ENCODE data around the gene VASN.

The VASN gene

GRCh38 chr16:4376893-4377572 is 5.4 kb downstream of the VASN start:
- no peak for TF ChIP-seq CTCF (IDR thresholded peaks at IDR 0.05; ENCODE audit: extremely low read depth, insufficient read depth, missing control alignments)
- DNase-seq (ENCODE audit: low spot score), result no peak
- in situ Hi-C loops (cut with MboI; ENCODE audit: low pct_unique_long_range_greater_than_20kb, low sequenced_read_pairs, unreplicated experiment), result no loop called here

GRCh38 chr16:4377573-4378154 is 6.0 kb downstream of the VASN start:
- DNase-seq (ENCODE audit: low spot score), result no peak
- in situ Hi-C loops (cut with MboI; ENCODE audit: low pct_unique_long_range_greater_than_20kb, low sequenced_read_pairs, unreplicated experiment), result no loop called here
- no peak for TF ChIP-seq CTCF (IDR thresholded peaks at IDR 0.05; ENCODE audit: extremely low read depth, insufficient read depth, missing control alignments)

- in situ Hi-C loops (cut with MboI; ENCODE audit: low pct_unique_long_range_greater_than_20kb, low sequenced_read_pairs, unreplicated experiment), result no loop called here
- TF ChIP-seq CTCF (IDR thresholded peaks at IDR 0.05; ENCODE audit: extremely low read depth, insufficient read depth, missing control alignments), result no peak
- no peak for DNase-seq (ENCODE audit: low spot score)
Observed at GRCh38 chr16:4378161-4378666, 6.6 kb downstream of the VASN start.

GRCh38 chr16:4378999-4379690 is 7.5 kb downstream of the VASN start:
- no peak for DNase-seq (ENCODE audit: low spot score)
- in situ Hi-C loops (cut with MboI; ENCODE audit: low pct_unique_long_range_greater_than_20kb, low sequenced_read_pairs, unreplicated experiment), result no loop called here
- no peak for TF ChIP-seq CTCF (IDR thresholded peaks at IDR 0.05; ENCODE audit: extremely low read depth, insufficient read depth, missing control alignments)

GRCh38 chr16:4380119-4381063 is 8.7 kb downstream of the VASN start:
- no peak for DNase-seq (ENCODE audit: low spot score)
- in situ Hi-C loops (cut with MboI; ENCODE audit: low pct_unique_long_range_greater_than_20kb, low sequenced_read_pairs, unreplicated experiment), result no loop called here
- TF ChIP-seq CTCF (IDR thresholded peaks at IDR 0.05; ENCODE audit: extremely low read depth, insufficient read depth, missing control alignments), result no peak
